Caco-2 (cell line): Measurements from ENCODE around the gene SLC24A4. TPM values are rescaled to one million over a fixed set of nuclear protein-coding genes. Genes with fewer than 3 reads are reported as not detected.

Experiments used
- BruUV-seq: library from RNA; stranded (reverse); fragments of 400-500 nt; replicated peaks from 2 replicates; lab custom pipeline; 2021; lab: Mats Ljungman, UMichigan
- CTCF ChIA-PET: fragments of 300-600 bp; sonication (Branson Sonifier 250); formaldehyde crosslinking; loops from one replicate; lab custom pipeline; 2022; ENCODE audit warnings: antibody characterized with exemption; lab: Charles Lee
- POLR2A ChIA-PET: fragments of 300-600 bp; sonication (Branson Sonifier 250); formaldehyde crosslinking; loops from one replicate; lab custom pipeline; 2022; ENCODE audit warnings: antibody characterized with exemption; lab: Charles Lee
- DNase-seq, 2 experiments: peaks; one replicate each; pipeline versions ENCODE4 v3.0.0 to v3.0.0-alpha.2; 2020 to 2022
- H3K27me3 ChIP-seq: replicated peaks from 2 replicates; pipeline ENCODE4 v1.6.0; 2011; ENCODE audit warnings: low read length; ENCODE audit not compliant: control insufficient read depth, insufficient read depth
- H3K36me3 ChIP-seq: 2 replicates; pipeline ENCODE4 v1.5.1; 2011; ENCODE audit warnings: low read length; ENCODE audit not compliant: control insufficient read depth, insufficient read depth
- H3K4me1 ChIP-seq: fragments of 250-450 bp; sonication (Bioruptor Pico); 2 replicates; pipeline ENCODE4 v1.5.1; 2020; ENCODE audit warnings: mild to moderate bottlenecking
- H3K4me3 ChIP-seq: 2 replicates; pipeline ENCODE4 v1.5.1; 2011; ENCODE audit warnings: low read depth, mild to moderate bottlenecking, control low read depth, low read length
- H3K9me3 ChIP-seq: fragments of 250-450 bp; sonication (Bioruptor Pico); 2 replicates; pipeline ENCODE4 v1.5.1; 2020; ENCODE audit warnings: mild to moderate bottlenecking, moderate library complexity
- H3K27ac Mint-ChIP-seq: one replicate; pipeline ENCODE4 v1.8.0; 2022; ENCODE audit warnings: mixed read lengths; ENCODE audit not compliant: unreplicated experiment
- H3K27me3 Mint-ChIP-seq: one replicate; pipeline ENCODE4 v1.8.0; 2022; ENCODE audit warnings: mixed read lengths; ENCODE audit not compliant: insufficient read depth, unreplicated experiment
- H3K36me3 Mint-ChIP-seq: one replicate; pipeline ENCODE4 v1.8.0; 2022; ENCODE audit warnings: mild to moderate bottlenecking, mixed read lengths; ENCODE audit not compliant: insufficient read depth, unreplicated experiment
- H3K4me1 Mint-ChIP-seq: one replicate; pipeline ENCODE4 v1.8.0; 2022; ENCODE audit warnings: low read depth, mixed read lengths; ENCODE audit not compliant: unreplicated experiment
- H3K4me3 Mint-ChIP-seq: one replicate; pipeline ENCODE4 v1.8.0; 2022; ENCODE audit warnings: mild to moderate bottlenecking, moderate library complexity, mixed read lengths; ENCODE audit not compliant: unreplicated experiment
- H3K9me3 Mint-ChIP-seq: one replicate; pipeline ENCODE4 v1.8.0; 2022; ENCODE audit warnings: mixed read lengths; ENCODE audit not compliant: unreplicated experiment
- CTCF ChIP-seq, 2 experiments: fragments of 200-600 bp in 1 of 2; IDR thresholded peaks; 1 replicate in 1 of 2; 2 replicates in 1 of 2; pipeline versions ENCODE4 v1.5.1 to v1.8.0; 2011 to 2022; ENCODE audit warnings: antibody characterized with exemption in 1 of 2, control low read depth in 1 of 2, inconsistent platforms in 1 of 2, low read depth in 1 of 2, low read length in 1 of 2, mild to moderate bottlenecking in 1 of 2, moderate library complexity in 1 of 2; ENCODE audit not compliant: insufficient read depth in 1 of 2, severe bottlenecking in 1 of 2, unreplicated experiment in 1 of 2
- intact Hi-C: fragments of 100-400 bp; cut with micrococcal nuclease; formaldehyde crosslinking; loops from one replicate; pipeline ENCODE4 v1.10.0; 2022; ENCODE audit not compliant: unreplicated experiment
- total RNA-seq: library from RNA; stranded (reverse); gene quantifications from 2 replicates; pipeline ENCODE4 v1.2.3, GENCODE V29; 2022

The SLC24A4 gene
- total RNA-seq, 1 experiment from 2014 or later, result not detected

- H3K9me3 Mint-ChIP-seq, result no peaks in the 10 kb centered on the region
- Histone ChIP-seq H3K4me3 (no peak overlapping the region), H3K27me3 (no peaks in the 10 kb centered on the region), H3K36me3 (no peaks in the 10 kb centered on the region), H3K4me1 (peaks cover 40% of the 10 kb centered on the region), H3K9me3 (0 out of 2 replicates have a peak, but pooled peaks cover 5% of the 10 kb centered on the region)
- CTCF ChIA-PET, result no interaction called here
- peaks cover 16% of the 10 kb centered on the region for H3K4me1 Mint-ChIP-seq
- H3K36me3 Mint-ChIP-seq, result no peaks in the 10 kb centered on the region
- no peak for DNase-seq
- TF ChIP-seq CTCF (IDR thresholded peaks at IDR 0.05; ENCODE audit: insufficient read depth in 1 of 2, low read depth in 1 of 2, low read length in 1 of 2, severe bottlenecking in 1 of 2, unreplicated experiment in 1 of 2), result no peak
- BruUV-seq, result no TSS peak
- no peak overlapping the region for H3K4me3 Mint-ChIP-seq
- H3K27me3 Mint-ChIP-seq, result no peaks in the 10 kb centered on the region
- H3K27ac Mint-ChIP-seq, result no peak overlapping the region
- intact Hi-C loops, result no loop called here
- POLR2A ChIA-PET, result no interaction called here
Observed at GRCh38 chr14:92475037-92475436, 152.1 kb downstream of the SLC24A4 start.

GRCh38 chr14:92475451-92476187 is 152.7 kb downstream of the SLC24A4 start:
- Histone ChIP-seq H3K9me3 (0 out of 2 replicates have a peak, but pooled peaks cover 5% of the 10 kb centered on the region), H3K4me3 (no peak overlapping the region), H3K4me1 (peaks cover 35% of the 10 kb centered on the region), H3K27me3 (no peaks in the 10 kb centered on the region), H3K36me3 (no peaks in the 10 kb centered on the region)
- H3K4me1 Mint-ChIP-seq, result peaks cover 16% of the 10 kb centered on the region
- H3K27ac Mint-ChIP-seq, result no peak overlapping the region
- no peaks in the 10 kb centered on the region for H3K9me3 Mint-ChIP-seq
- no peak overlapping the region for H3K4me3 Mint-ChIP-seq
- no TSS peak for BruUV-seq
- TF ChIP-seq CTCF (IDR thresholded peaks at IDR 0.05; ENCODE audit: insufficient read depth in 1 of 2, low read depth in 1 of 2, low read length in 1 of 2, severe bottlenecking in 1 of 2, unreplicated experiment in 1 of 2), result no peak
- no peak for DNase-seq
- H3K36me3 Mint-ChIP-seq, result no peaks in the 10 kb centered on the region
- CTCF ChIA-PET, result no interaction called here
- POLR2A ChIA-PET, result no interaction called here
- intact Hi-C loops, result no loop called here
- H3K27me3 Mint-ChIP-seq, result no peaks in the 10 kb centered on the region

- intact Hi-C loops, result no loop called here
- no TSS peak for BruUV-seq
- H3K36me3 ChIP-seq, result no peaks in the 10 kb centered on the region
- H3K36me3 Mint-ChIP-seq, result no peaks in the 10 kb centered on the region
- H3K4me3 Mint-ChIP-seq, result no peak overlapping the region
- no peaks in the 10 kb centered on the region for H3K4me1 ChIP-seq
- ChIA-PET CTCF (interaction anchor here (0.6 kb wide), 1 partner anchor 64 kb away, joined by 4 read pairs; no protein-coding TSS in a partner anchor), POLR2A (no interaction called here)
- no peaks in the 10 kb centered on the region for H3K4me1 Mint-ChIP-seq
- H3K9me3 Mint-ChIP-seq, result no peaks in the 10 kb centered on the region
- no peak overlapping the region for H3K4me3 ChIP-seq
- DNase-seq, result no peak
- no peaks in the 10 kb centered on the region; the same call in 1 of the 2 replicates for H3K27me3 ChIP-seq
- no peak for TF ChIP-seq CTCF (IDR thresholded peaks at IDR 0.05; ENCODE audit: insufficient read depth in 1 of 2, low read depth in 1 of 2, low read length in 1 of 2, severe bottlenecking in 1 of 2, unreplicated experiment in 1 of 2)
- no peak overlapping the region for H3K27ac Mint-ChIP-seq
- no peaks in the 10 kb centered on the region for H3K27me3 Mint-ChIP-seq
- H3K9me3 ChIP-seq, result 0 out of 2 replicates have a peak, but pooled peaks cover 5% of the 10 kb centered on the region
Observed at GRCh38 chr14:92480856-92481255, 157.9 kb downstream of the SLC24A4 start.
